Activated CD4-positive, alpha-beta T cell treated with anti-CD3 and anti-CD28 coated beads, Interleukin-2, amount 10 ng/mL, durations not matched to agents 7 days and 5 days (primary cell): ENCODE measurements around the gene CLOCK. TPM values are rescaled to one million over a fixed set of nuclear protein-coding genes. Genes with fewer than 3 reads are reported as not detected.
"Not testable (repeated sequence)": the region's sequence is repeated elsewhere in the genome, so short reads cannot be mapped to it uniquely, and the experiment has no call there.

Source experiments
- CTCF ChIA-PET: fragments of 350-600 bp; sonication (Branson Sonifier 250); formaldehyde crosslinking; loops from one replicate; lab custom pipeline; 2021; ENCODE audit warnings: antibody characterized with exemption; lab: Charles Lee
- POLR2A ChIA-PET: fragments of 350-600 bp; sonication (Branson Sonifier 250); formaldehyde crosslinking; loops from one replicate; lab custom pipeline; 2021; ENCODE audit warnings: antibody characterized with exemption; lab: Charles Lee
- DNase-seq: peaks from one replicate; pipeline ENCODE4 v3.0.0-alpha.2; 2020
- H3K27ac Mint-ChIP-seq: one replicate; pipeline ENCODE4 v1.8.0; 2021; ENCODE audit warnings: mild to moderate bottlenecking, moderate library complexity, mixed read lengths
- H3K27me3 Mint-ChIP-seq: one replicate; pipeline ENCODE4 v1.8.0; 2021; ENCODE audit warnings: mixed read lengths
- H3K36me3 Mint-ChIP-seq: one replicate; pipeline ENCODE4 v1.8.0; 2021; ENCODE audit warnings: low read depth, mixed read lengths
- H3K4me1 Mint-ChIP-seq: one replicate; pipeline ENCODE4 v1.8.0; 2021; ENCODE audit warnings: mixed read lengths
- H3K4me3 Mint-ChIP-seq: one replicate; pipeline ENCODE4 v1.8.0; 2021; ENCODE audit warnings: mild to moderate bottlenecking, moderate library complexity, mixed read lengths
- H3K9me3 Mint-ChIP-seq: one replicate; pipeline ENCODE4 v1.8.0; 2021; ENCODE audit warnings: mixed read lengths
- total RNA-seq, 2 experiments: library from RNA; stranded (reverse); gene quantifications; one replicate each; pipeline ENCODE4 v1.2.3, GENCODE V29; 2021

Gene CLOCK, protein sequence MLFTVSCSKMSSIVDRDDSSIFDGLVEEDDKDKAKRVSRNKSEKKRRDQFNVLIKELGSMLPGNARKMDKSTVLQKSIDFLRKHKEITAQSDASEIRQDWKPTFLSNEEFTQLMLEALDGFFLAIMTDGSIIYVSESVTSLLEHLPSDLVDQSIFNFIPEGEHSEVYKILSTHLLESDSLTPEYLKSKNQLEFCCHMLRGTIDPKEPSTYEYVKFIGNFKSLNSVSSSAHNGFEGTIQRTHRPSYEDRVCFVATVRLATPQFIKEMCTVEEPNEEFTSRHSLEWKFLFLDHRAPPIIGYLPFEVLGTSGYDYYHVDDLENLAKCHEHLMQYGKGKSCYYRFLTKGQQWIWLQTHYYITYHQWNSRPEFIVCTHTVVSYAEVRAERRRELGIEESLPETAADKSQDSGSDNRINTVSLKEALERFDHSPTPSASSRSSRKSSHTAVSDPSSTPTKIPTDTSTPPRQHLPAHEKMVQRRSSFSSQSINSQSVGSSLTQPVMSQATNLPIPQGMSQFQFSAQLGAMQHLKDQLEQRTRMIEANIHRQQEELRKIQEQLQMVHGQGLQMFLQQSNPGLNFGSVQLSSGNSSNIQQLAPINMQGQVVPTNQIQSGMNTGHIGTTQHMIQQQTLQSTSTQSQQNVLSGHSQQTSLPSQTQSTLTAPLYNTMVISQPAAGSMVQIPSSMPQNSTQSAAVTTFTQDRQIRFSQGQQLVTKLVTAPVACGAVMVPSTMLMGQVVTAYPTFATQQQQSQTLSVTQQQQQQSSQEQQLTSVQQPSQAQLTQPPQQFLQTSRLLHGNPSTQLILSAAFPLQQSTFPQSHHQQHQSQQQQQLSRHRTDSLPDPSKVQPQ
- total RNA-seq: 10 to 100 TPM in 1 of 2 experiments, 1 to 10 TPM in 1; 8.0 to 11.8 TPM

GRCh38 chr4:55546756-55547465, at the start of gene CLOCK:
Gene CLOCK, minus strand, starts transcription at chr4:55546909. Its CDS starts 64,124 bp downstream, at chr4:55482785.
- Mint-ChIP-seq H3K4me1 (peaks cover 54% of the 10 kb centered on the region), H3K36me3 (no peaks in the 10 kb centered on the region), H3K27ac (peak within 1 kb of the TSS; percentile 91), H3K27me3 (peaks cover 31% of the 10 kb centered on the region), H3K9me3 (no peaks in the 10 kb centered on the region), H3K4me3 (peak within 1 kb of the TSS; percentile 88)
- ChIA-PET CTCF (no interaction called here), POLR2A (no interaction called here)
- DNase-seq: peak; percentile 80

DNA sequence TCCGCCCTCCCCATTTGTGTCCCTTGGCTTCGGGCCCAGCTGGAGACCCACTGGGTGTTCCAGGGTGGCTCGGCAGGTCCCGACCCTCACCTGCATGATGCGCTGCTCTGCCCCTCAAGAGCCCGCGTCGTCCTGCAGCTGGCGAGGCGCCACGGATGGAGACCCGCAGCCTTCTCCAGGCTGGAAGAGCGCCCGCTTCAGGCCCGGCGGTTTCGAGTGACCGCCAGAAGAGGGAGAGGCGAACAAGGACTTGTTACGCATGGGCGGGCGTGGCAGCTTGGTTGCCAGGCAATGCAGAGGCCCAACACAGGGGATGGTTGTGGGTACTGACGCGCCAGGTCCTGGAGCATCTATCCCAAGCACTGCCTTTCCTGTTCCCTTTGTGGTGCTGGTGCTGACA, 45.3 kb upstream of the CLOCK start, which contains the start of gene PDCL2:
Gene PDCL2 (minus strand): TSS at position 232 of the 400 bp plus-strand sequence. CDS start 136 bp downstream, at position 96.
- POLR2A ChIA-PET: no interaction called here

GRCh38 chr4:55588160-55588559, 41.5 kb upstream of the CLOCK start:
- no peak overlapping the region for H3K27ac Mint-ChIP-seq
- DNase-seq: no peak
- POLR2A ChIA-PET: no interaction called here
- H3K36me3 Mint-ChIP-seq: no peaks in the 10 kb centered on the region
- no peak overlapping the region for H3K4me3 Mint-ChIP-seq
- peaks cover 4% of the 10 kb centered on the region for H3K27me3 Mint-ChIP-seq
- no peaks in the 10 kb centered on the region for H3K4me1 Mint-ChIP-seq
- CTCF ChIA-PET: no interaction called here
- peaks cover 5% of the 10 kb centered on the region for H3K9me3 Mint-ChIP-seq

More for the DNA sequence above, 45.3 kb upstream of the CLOCK start, which contains the start of gene PDCL2:
- H3K27me3 Mint-ChIP-seq: no peaks in the 10 kb centered on the region
- H3K4me3 Mint-ChIP-seq: no peak within 1 kb of the TSS
- CTCF ChIA-PET: interaction anchor here (0.6 kb wide), 1 partner anchor 49 kb away, joined by 3 read pairs; no protein-coding TSS in a partner anchor
- DNase-seq: no peak
- no peaks in the 10 kb centered on the region for H3K4me1 Mint-ChIP-seq
- H3K27ac Mint-ChIP-seq: no peak within 1 kb of the TSS
- H3K36me3 Mint-ChIP-seq: no peaks in the 10 kb centered on the region
- H3K9me3 Mint-ChIP-seq: no peaks in the 10 kb centered on the region

DNA sequence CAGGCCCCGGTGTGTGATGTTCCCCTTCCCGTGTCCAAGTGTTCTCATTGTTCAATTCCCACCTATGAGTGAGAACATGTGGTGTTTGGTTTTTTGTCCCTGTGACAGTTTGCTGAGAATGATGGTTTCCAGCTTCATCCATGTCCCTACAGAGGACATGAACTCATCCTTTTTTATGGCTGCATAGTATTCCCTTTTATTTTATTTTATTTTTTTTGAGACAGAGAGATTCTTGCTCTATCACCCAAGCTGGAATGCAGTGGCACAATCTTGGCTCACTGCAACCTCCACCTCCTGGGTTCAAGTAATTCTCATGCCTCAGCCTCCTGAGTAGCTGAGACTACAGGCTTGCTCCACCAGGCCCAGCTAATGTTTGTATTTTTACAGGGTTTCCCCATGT, 36.1 kb upstream of the CLOCK start:
- H3K4me1 Mint-ChIP-seq, H3K27me3 Mint-ChIP-seq, H3K9me3 Mint-ChIP-seq, CTCF ChIA-PET, H3K36me3 Mint-ChIP-seq, H3K27ac Mint-ChIP-seq, H3K4me3 Mint-ChIP-seq, DNase-seq, POLR2A ChIA-PET: not testable (repeated sequence)

GRCh38 chr4:55578341-55579010, 31.8 kb upstream of the CLOCK start:
- POLR2A ChIA-PET: no interaction called here

DNA sequence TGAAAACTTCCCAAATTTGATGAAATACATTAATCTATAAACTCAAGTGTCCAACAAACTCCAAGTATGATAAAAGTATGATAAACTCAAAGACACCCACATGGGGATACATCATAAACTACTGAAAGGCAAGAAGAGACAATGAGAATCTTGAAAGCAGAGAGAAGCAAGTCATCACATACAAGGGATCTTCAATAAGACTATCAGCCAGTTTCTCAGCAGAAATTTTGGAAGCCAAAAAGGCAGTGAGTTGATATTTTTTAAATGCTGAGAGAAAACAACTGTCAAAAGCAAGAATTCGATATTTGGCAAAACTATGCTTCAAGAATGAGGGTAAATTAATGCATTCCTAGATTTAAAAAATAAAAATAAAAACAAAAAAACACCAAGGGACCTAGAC, 28.8 kb upstream of the CLOCK start:
- Mint-ChIP-seq H3K27ac (no peak overlapping the region), H3K36me3 (no peaks in the 10 kb centered on the region), H3K4me1 (no peaks in the 10 kb centered on the region), H3K9me3 (peaks cover 21% of the 10 kb centered on the region), H3K27me3 (peaks cover 7% of the 10 kb centered on the region), H3K4me3 (no peak overlapping the region)
- POLR2A ChIA-PET: no interaction called here
- DNase-seq: no peak
- CTCF ChIA-PET: no interaction called here

More at GRCh38 chr4:55578341-55579010, 31.8 kb upstream of the CLOCK start:
- H3K27me3 Mint-ChIP-seq: peaks cover 4% of the 10 kb centered on the region
- H3K9me3 Mint-ChIP-seq: peaks cover 27% of the 10 kb centered on the region
- H3K4me3 Mint-ChIP-seq: no peak overlapping the region
- CTCF ChIA-PET: interaction anchor here (0.6 kb wide), 1 partner anchor 257 kb away, joined by 5 read pairs; no protein-coding TSS in a partner anchor
- H3K36me3 Mint-ChIP-seq: no peaks in the 10 kb centered on the region
- no peak for DNase-seq
- H3K4me1 Mint-ChIP-seq: no peaks in the 10 kb centered on the region
- no peak overlapping the region for H3K27ac Mint-ChIP-seq

GRCh38 chr4:55574252-55574651, 27.5 kb upstream of the CLOCK start:
- ChIA-PET POLR2A (no interaction called here), CTCF (interaction anchor here (0.6 kb wide), 1 partner anchor 20 kb away, joined by 3 read pairs; no protein-coding TSS in a partner anchor)
- H3K9me3 Mint-ChIP-seq: peaks cover 21% of the 10 kb centered on the region
- H3K36me3 Mint-ChIP-seq: no peaks in the 10 kb centered on the region
- DNase-seq: no peak
- H3K27ac Mint-ChIP-seq: no peak overlapping the region
- peaks cover 3% of the 10 kb centered on the region for H3K27me3 Mint-ChIP-seq
- no peaks in the 10 kb centered on the region for H3K4me1 Mint-ChIP-seq
- no peak overlapping the region for H3K4me3 Mint-ChIP-seq

- CTCF ChIA-PET: no interaction called here
- H3K4me1 Mint-ChIP-seq: no peaks in the 10 kb centered on the region
- DNase-seq: no peak
- POLR2A ChIA-PET: no interaction called here
- H3K27ac Mint-ChIP-seq: no peak overlapping the region
- no peak overlapping the region for H3K4me3 Mint-ChIP-seq
- peaks cover 13% of the 10 kb centered on the region for H3K9me3 Mint-ChIP-seq
- no peaks in the 10 kb centered on the region for H3K36me3 Mint-ChIP-seq
- H3K27me3 Mint-ChIP-seq: peaks cover 7% of the 10 kb centered on the region
Measured at GRCh38 chr4:55571806-55572205, 25.1 kb upstream of the CLOCK start.

DNA sequence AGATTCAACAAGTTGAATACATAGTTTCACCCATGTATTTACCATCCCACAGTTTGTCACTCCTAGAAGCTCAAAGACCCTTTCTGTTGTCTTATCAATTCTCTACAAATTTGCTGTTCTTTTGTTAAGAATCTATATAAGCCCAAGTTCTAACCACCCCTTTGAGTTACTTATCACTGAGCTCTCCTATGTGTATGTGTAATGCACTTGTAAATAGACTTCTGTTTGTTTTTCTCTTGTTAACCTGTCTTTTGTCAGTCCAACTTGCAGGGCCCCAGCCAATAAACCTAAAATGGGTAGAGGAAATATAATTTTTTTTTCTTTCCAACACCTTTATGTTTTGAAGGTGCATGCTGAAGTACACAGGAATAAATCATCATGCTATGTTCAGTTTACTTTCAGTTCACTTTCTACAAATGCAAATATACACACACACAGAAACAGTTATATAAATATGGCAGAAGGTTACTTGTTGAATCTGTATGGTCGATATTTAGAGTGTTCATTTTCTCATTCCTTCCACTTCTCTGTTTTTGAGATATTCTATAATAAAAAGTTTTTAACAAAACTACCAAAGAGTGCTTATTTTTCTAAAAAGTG, 22.3 kb upstream of the CLOCK start:
- Mint-ChIP-seq H3K27ac (no peak overlapping the region), H3K4me3 (no peak overlapping the region), H3K4me1 (no peaks in the 10 kb centered on the region), H3K27me3 (peaks cover 7% of the 10 kb centered on the region), H3K9me3 (no peaks in the 10 kb centered on the region), H3K36me3 (no peaks in the 10 kb centered on the region)
- DNase-seq: no peak
- CTCF ChIA-PET: no interaction called here
- POLR2A ChIA-PET: no interaction called here

- H3K4me3 Mint-ChIP-seq: no peak overlapping the region
- H3K27me3 Mint-ChIP-seq: peaks cover 14% of the 10 kb centered on the region
- H3K27ac Mint-ChIP-seq: no peak overlapping the region
- H3K4me1 Mint-ChIP-seq: peaks cover 9% of the 10 kb centered on the region
- peaks cover 4% of the 10 kb centered on the region for H3K36me3 Mint-ChIP-seq
- CTCF ChIA-PET: no interaction called here
- DNase-seq: no peak
- POLR2A ChIA-PET: no interaction called here
- peaks cover 14% of the 10 kb centered on the region for H3K9me3 Mint-ChIP-seq
Measured at GRCh38 chr4:55561889-55562288, 15.2 kb upstream of the CLOCK start.

- Mint-ChIP-seq H3K4me1 (peaks cover 9% of the 10 kb centered on the region), H3K27me3 (peaks cover 14% of the 10 kb centered on the region), H3K36me3 (peaks cover 4% of the 10 kb centered on the region), H3K27ac (no peak overlapping the region), H3K4me3 (no peak overlapping the region), H3K9me3 (peaks cover 14% of the 10 kb centered on the region)
- POLR2A ChIA-PET: no interaction called here
- DNase-seq: no peak
- CTCF ChIA-PET: no interaction called here
Measured at GRCh38 chr4:55560096-55560495, 13.4 kb upstream of the CLOCK start.
